HCT116 (cell line): ENCODE measurements around the gene OPCML.

Experiments used
- EZH2 ChIP-seq: fragments of 200-600 bp; sonication (generic); IDR thresholded peaks from 2 replicates; pipeline ENCODE4 v1.6.1; 2017; ENCODE audit warnings: antibody characterized with exemption, mixed run types
- EZH2phosphoT487 ChIP-seq: fragments of 200-600 bp; IDR thresholded peaks from 2 replicates; pipeline ENCODE4 v1.6.1; 2018; ENCODE audit warnings: antibody characterized with exemption, borderline replicate concordance
- JUND ChIP-seq: IDR thresholded peaks from 2 replicates; pipeline ENCODE4 v1.6.1; 2012
- MAX ChIP-seq: IDR thresholded peaks from 2 replicates; pipeline ENCODE4 v1.6.1; 2012
- POLR2A ChIP-seq: IDR thresholded peaks from 2 replicates; pipeline ENCODE4 v1.7.0; 2011; ENCODE audit warnings: borderline replicate concordance; ENCODE audit not compliant: insufficient read depth, insufficient read length; ENCODE audit errors: extremely low read depth
- RAD21 ChIP-seq: IDR thresholded peaks from 2 replicates; pipeline ENCODE4 v1.6.1; 2012; ENCODE audit warnings: low read depth, mild to moderate bottlenecking
- REST ChIP-seq: IDR thresholded peaks from 2 replicates; pipeline ENCODE4 v1.6.1; 2012; ENCODE audit warnings: low read depth
- SIN3A ChIP-seq: IDR thresholded peaks from 2 replicates; pipeline ENCODE4 v1.6.1; 2012; ENCODE audit warnings: low read depth
- YY1 ChIP-seq: IDR thresholded peaks from 2 replicates; pipeline ENCODE4 v1.6.1; 2011; ENCODE audit warnings: low read length, low read depth, moderate library complexity, mild to moderate bottlenecking; ENCODE audit not compliant: insufficient replicate concordance; ENCODE audit errors: extremely low read depth
- TF ChIP-seq, protein P1 (sequence below), 3 experiments: fragments of 200-600 bp in 1 of 3; sonication (generic) in 1 of 3; IDR thresholded peaks in 2 of 3; conservative IDR thresholded peaks in 1 of 3; 2 replicates each; pipeline ENCODE4 v1.5.1; 2012 to 2017; ENCODE audit warnings: low read depth in 2 of 3, low read length in 2 of 3, antibody characterized with exemption in 1 of 3, borderline replicate concordance in 1 of 3, control low read depth in 1 of 3, mild to moderate bottlenecking in 1 of 3, mixed read lengths in 1 of 3, mixed run types in 1 of 3, moderate library complexity in 1 of 3; ENCODE audit not compliant: insufficient read depth in 1 of 3

DNA sequence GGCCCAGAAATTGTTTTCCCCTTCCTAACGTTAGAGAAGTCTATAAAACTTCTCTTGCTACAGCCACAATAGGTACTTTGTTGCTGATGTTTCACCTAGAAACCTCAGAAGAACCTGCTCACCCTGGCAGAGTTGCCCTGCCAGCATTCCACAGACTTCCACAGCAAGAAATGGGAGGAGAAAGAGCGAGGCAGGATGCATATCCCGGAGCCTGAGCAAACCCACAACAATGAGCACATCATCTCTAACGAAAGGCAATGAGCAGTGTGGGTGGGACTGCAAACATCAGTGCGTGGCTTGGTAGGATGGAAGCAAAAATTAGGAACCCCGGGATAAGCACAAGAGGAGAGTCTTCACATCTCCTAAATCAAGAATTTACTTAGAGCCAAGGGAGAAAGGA is 892.3 kb downstream of the OPCML start:
- TF ChIP-seq, protein P1, sequence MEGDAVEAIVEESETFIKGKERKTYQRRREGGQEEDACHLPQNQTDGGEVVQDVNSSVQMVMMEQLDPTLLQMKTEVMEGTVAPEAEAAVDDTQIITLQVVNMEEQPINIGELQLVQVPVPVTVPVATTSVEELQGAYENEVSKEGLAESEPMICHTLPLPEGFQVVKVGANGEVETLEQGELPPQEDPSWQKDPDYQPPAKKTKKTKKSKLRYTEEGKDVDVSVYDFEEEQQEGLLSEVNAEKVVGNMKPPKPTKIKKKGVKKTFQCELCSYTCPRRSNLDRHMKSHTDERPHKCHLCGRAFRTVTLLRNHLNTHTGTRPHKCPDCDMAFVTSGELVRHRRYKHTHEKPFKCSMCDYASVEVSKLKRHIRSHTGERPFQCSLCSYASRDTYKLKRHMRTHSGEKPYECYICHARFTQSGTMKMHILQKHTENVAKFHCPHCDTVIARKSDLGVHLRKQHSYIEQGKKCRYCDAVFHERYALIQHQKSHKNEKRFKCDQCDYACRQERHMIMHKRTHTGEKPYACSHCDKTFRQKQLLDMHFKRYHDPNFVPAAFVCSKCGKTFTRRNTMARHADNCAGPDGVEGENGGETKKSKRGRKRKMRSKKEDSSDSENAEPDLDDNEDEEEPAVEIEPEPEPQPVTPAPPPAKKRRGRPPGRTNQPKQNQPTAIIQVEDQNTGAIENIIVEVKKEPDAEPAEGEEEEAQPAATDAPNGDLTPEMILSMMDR (IDR thresholded peaks at IDR 0.05 in 2 of 3, conservative IDR thresholded peaks at IDR 0.05 in 1 of 3; ENCODE audit: borderline replicate concordance in 1 of 3, insufficient read depth in 1 of 3, low read depth in 2 of 3, low read length in 2 of 3), result no peak
- TF ChIP-seq REST (no peak), JUND (no peak), YY1 (no peak), RAD21 (no peak), EZH2 (no peak), EZH2phosphoT487 (no peak), POLR2A (no peak), MAX (no peak), SIN3A (no peak)
